ENCODE data around the gene ALG5.

Gene ALG5, protein sequence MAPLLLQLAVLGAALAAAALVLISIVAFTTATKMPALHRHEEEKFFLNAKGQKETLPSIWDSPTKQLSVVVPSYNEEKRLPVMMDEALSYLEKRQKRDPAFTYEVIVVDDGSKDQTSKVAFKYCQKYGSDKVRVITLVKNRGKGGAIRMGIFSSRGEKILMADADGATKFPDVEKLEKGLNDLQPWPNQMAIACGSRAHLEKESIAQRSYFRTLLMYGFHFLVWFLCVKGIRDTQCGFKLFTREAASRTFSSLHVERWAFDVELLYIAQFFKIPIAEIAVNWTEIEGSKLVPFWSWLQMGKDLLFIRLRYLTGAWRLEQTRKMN

DNA sequence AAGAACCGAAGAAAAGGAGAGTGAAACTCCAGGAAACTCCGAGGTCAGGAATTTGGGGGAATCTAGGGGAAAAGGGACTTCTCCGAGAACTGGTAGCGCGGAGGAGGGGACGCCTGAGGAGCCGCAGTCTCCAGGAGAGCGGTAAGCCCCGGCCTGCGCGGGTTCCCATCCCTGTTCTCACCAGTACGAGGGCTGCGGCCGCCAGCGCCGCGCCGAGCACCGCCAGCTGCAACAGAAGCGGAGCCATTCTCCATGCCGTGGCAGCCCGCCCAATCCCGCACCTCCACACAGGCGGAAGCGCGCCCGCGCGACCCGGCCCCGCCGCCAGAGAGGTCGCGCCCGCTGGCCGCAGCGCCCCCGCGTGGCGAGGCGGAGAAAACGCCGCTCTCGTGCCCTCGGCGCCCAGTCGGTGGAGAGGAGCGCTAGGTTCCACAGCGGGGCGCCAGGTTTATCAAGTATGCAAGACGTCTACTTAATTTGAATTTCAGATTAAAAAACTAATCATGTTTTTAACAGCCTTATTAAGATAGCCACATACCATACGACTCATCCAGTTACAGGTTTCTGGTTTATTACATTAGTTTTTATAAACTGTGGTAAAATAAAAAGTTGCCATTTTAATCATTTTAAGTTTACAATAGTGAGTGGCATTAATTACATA lies at the start of gene ALG5:
ALG5 (minus strand) TSS at position 287 of the 661 bp plus-strand sequence; CDS start at position 247, 40 bp downstream.
- DNase-seq, result peak; percentile 97

DNA sequence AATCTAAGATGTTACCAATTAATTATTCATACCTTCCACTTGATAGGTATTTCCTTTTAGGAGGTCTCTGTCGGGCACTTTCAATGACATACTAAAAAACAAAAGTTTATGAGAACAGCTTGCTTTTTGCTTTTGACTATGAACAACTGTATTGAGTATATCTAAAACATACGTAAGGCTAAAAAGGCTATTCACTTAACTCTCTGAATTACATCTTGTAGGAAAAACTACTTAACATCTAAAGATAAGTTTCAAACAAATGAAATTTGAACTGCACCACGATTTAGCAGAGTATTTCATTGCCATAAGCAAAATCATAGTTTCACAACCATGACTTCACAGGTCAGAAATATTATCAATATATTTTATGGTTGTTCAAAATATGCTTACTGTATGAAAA lies 48.7 kb upstream of the ALG5 start:
- DNase-seq, result no peak

DNA sequence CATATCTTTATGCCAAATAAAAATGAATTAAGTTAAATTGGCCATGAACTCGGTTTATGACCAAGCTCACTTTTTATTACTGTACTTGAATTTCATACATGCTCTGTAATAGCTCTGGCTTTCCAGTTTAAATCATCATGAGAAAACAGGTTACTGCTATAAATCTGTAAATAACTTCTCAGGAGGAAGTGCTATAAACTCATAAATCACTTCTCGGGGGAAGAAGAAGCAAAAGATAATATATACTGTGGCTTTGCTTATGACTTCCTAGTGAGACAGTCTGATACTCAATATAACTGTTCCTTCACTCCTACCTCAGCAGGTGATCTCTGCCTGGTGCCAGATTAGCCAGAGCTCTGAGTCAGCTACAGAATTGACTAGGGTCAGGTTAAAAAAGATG lies 47.9 kb upstream of the ALG5 start:
- DNase-seq, result no peak

DNA sequence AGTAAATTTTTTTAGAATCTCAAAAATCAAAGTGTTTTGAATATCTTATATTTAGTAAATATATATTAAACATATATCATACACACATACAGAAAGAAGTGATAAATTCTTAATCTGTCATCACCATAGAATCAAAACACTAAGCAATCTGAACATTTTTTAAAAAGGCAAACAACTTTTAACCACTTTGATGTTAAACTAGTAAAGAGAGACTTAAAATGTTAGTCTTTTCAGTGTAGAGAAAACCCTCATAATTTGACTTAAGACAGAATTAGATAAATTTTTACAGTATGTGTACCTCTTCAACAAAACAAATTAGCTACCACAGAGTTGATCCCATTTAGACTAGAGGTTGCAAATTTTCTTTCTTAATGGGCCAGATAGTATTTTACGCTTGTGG lies 46.9 kb upstream of the ALG5 start:
- DNase-seq, result no peak

DNA sequence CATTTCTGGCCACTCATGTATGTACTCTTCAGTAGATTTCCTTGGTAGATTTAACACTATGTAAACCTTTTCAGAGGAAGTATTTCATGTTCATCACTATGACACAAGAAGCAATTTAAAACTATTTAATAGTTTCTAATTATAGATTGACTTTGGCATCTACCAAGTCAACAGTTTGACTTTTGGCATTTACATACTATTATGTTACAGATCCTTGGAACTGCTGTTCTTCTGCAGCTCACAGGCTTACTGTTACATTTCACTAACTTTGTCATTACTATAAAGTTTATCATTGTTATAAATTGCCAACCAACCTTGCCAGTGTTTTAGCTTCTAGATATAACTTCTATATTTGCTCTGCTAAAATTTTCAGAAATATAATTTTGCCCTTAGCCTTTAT lies 41.6 kb upstream of the ALG5 start:
- DNase-seq, result no peak

DNA sequence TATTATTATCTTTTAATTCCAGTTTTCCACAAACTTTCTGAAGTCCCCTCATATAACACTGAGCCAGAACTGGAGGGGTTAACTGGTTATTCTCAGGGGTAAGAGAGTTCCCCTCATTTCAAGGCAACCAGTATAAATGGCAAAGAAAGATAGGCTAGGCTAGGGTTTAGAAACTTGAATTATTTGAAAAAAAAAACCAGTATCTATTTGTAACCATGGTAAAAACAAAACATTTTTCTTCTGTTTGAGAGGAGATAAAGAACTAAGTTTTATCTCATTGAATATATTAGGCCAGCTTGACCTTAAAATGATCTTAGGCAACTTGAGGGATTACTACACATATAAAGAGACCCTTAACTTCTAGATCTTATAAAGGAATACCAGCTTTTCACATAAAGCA lies 40.8 kb upstream of the ALG5 start:
- DNase-seq, result no peak

DNA sequence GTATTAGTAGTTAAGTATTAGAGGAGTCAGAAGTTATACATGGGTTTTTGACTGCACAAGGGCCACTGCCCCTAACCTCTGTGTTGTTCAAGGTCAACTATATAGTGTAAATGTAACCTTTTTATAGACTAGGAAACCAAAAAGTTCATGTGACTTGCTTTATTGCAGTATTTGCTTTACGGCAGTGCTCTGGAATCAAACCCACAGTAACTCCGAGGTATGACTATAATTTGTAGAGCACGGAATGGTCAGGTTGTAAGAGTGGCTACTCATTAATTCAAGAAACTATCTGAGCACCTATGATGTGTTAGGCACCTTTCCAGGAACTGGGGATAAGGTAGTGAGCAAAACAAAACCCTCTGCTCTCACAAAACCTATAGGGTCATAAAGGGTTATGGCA lies 38.1 kb upstream of the ALG5 start:
- no peak for DNase-seq

DNA sequence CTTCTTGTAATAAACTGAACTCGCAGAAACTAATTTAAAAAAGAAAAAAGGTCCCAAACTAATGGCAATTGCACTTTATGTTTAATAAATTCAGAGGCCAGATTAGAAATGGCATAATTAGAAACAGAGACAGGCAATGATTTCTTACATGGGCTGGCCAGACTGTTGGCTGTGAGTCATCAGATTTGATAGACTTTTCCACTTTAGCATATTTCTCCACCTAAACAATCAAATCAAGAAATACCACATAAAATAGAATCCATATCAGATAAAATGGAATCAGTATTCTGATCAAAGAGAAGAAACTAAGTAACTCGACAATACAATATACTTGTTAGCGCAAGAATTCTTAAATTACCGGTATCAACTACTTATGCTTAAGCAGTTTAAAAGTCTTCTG lies 30.5 kb upstream of the ALG5 start:
- DNase-seq, result no peak

DNA sequence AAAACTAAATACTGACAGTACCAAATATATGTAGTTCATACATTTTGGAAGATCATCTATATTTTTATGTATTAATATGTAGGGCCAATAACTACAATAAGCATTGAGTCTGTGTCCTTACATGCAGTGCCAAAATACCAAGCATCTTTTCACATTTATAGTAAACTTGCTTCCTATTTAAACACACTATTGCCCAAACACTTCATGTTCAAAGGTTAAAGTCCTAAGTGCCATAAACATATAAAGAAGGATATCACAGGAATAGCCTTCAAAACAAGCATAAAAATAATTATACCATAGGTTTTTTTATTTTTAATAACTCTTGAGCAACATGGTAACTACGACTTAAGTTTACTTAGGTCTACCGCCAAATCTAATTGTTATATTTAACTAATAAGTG lies 28.5 kb upstream of the ALG5 start:
- no peak for DNase-seq

DNA sequence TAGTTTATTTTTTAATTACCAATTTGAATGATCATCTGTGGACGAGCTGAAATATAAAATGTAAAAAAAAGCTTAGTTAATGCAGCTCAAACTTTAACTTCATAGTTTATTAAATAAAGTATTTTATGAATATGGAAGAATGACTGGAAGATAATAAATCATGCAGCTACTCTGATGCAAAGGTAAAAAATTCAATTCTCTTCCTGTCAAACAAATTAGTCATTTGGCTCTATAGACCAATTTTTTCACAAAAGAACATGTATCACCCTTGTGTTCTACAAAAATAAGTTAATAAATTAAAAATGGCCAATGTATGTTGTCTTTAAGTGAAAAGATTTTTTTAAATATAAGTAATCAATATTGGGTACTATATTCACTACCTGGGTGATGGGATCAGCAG lies 27.6 kb upstream of the ALG5 start:
- no peak for DNase-seq

DNA sequence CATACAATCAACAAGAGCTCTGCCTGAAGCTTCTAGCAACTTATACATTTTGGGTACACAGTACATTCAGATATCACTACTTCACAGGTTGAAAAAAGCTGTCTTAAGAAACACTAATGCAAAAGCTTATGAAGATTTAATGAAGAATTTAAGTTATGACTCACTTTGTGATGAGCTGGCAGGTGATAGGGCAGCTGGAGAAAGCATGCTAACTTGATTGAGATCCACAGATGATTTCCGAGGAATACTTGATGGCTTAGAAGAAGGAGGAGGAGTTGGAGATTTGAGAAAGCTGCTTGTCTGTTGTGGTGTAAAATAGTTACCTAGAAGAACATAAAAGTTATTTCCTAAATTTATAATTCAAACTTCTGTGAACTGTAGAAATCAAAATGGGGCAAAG lies 24.7 kb upstream of the ALG5 start:
- no peak for DNase-seq

DNA sequence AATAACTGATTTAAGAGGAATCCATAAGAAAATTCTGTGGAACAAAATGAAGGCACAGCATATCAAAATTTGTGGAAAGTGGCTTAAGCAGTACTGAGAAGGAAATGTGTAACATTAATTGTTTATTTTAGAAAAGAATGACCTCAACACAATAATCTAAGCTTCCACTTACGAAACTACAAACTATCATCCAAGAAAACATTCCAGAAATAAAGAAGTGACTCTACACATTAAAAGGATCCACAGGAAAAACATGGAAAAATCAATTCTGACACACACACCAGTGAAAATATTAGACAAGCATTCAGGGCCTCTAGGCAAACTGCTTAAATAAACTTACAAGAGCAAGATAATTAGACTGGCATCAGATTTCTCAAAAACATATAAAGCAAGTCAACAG lies 15.5 kb upstream of the ALG5 start:
- DNase-seq, result no peak

DNA sequence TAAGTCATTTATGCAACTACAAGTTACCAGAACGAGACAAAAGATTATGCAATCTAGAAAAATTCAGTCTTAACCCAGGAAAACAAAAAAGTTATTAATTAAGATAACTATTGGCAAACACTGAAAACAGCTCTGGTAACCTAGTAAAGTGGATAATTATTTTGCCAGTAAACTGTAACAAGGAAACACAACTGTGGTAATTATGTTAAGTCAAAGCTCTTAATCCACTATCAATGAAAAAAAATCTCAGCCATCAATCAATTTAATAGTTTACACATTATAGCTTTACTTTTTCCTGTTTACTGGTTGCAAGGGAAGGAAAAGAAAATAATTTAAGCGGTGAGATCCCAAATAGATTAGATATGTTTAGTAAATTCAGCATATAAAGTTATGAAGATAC lies 12.6 kb upstream of the ALG5 start:
- no peak for DNase-seq

DNA sequence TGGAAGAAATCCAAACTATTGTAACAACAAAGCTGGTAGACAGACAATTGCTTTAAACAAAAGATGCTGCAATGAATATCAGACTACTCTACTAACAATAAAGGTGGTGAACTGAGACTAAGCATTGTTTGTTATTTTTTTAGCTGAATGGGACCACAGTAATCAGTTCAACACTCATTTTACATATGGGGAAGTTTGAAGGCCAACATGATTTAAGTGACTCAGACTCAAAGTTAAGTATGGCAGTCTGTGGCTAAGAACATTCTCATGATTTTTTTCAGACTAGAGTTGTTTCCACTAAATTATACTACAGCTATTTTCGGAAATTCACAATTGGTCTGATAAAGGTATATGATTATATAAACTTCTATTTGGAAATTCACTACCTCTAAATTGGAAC lies 11.9 kb upstream of the ALG5 start:
- DNase-seq, result no peak

DNA sequence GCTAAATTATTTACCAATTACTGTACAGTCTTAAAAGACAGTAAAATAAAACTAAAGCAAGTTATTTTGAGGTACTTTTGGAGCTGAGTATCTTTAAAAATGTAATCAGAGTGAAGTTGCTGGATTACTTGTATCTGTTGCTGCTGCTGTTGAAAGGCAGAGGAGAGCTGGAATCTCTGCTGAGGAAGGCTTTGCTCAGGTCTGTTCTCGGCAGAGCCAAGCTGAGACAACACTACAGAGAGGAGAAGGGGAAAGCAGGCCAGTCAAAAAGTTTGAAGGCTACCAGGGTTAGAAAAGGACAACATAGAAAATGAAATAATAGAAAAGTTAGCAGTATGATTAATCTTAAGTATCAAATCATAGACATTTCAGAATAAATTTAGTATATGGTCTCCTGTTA lies 11.3 kb upstream of the ALG5 start:
- DNase-seq, result no peak

DNA sequence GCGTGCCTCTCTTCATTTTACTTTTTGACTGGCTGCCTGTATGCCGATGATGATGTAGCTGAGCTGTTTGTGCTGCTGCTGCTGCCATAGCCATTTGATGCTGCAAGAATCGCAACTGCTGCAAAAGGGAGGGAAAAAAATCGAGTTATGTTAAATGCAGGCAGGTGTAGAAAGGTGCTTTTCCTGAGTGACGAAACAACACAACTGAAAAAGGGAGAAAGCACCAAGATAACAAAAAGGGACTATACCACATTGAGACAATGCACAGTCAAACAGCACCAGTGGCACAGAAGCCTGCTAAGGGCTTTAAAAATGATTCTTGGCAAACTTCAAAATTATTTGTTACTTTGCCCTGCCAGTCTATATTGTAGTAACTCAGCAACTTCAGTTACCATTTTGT lies 10.6 kb upstream of the ALG5 start:
- DNase-seq, result no peak

DNA sequence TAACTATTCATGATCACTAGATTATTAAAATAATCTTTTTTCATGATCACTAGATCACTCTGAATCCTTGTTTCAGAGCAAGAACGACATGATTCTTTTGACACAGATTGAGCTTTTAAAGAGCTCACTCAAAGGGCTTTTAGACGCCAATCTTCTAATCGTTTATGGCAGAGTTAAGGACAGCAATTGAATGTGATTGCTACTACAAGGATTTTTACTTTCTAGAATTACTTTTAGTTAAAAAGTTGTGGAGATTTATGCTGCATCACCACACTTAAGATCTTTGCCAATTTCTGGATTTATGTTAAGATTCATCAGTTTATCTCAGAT lies 2.7 kb upstream of the ALG5 start:
- DNase-seq, result no peak

DNA sequence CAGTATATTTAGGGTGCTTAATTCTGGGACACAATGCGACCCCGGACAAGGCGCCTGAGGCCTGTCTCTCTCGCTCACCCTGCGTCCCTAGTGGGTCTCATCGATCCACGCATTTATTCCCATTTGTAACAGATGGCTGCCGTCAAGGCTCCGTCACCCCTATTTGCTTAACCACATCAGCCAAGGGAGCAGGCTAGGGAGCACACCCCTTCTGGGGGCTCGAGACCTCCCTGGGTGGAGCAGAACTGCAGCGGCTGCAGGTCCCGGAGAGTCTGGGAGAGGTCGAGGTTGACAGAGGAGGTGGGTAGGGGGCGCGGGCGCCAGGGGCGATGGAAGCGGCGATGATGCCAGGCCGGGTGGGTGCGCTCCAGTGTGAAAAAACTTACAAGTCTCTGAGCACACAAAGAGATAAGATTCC lies 507 bp downstream of the ALG5 start:
- peak; percentile 73 for DNase-seq

DNA sequence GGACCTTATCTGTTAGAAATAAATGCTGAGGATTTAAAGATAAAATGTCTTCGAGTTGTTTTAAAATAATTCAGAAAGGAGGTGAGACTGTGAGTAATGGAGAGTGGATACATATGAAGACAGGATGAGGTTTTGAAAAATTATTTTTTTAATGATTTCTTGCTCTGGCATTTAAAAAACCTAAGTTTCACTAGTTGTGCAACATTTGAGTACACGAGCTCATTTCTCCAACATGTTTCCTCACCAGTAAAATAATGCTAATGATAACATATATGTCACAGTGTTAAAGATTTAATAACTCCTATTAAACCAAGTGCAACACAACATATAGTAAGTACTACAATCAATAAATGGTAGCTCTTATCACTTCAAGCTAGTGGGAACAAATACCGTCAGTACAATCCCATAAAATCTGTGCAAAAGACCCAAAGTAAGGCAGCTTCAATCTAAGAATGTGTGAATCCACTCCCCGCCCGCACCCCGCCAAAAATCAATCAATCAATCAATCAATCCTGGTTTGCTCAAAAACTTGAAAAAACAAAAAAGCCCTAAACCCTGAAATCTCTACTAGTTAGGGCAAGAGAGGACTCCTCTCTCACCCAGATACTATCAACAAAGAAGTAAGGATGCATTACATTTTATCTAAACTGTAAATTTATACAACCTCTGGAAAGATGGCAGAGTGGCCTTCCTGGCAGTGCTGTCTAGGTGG lies 1.3 kb downstream of the ALG5 start:
- DNase-seq, result no peak

DNA sequence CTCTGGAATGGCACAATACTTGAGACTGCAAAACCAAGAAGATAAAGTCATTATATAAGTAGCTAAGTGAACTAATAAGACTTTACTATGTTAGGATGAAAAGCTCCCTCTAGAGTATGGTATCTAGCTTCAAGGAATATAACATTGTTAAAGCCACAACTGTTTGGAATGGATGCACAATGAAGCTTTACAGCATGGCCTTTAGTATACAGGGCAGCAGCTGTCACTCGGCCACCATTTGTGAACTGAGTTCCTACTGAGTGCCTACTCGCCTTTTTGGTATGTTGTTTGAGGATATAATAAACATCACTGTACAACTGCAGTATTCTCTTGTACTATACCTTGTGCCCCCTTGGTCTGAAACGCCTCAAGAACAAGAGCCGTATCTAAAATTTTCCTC lies 6.8 kb downstream of the ALG5 start:
- no peak for DNase-seq

DNA sequence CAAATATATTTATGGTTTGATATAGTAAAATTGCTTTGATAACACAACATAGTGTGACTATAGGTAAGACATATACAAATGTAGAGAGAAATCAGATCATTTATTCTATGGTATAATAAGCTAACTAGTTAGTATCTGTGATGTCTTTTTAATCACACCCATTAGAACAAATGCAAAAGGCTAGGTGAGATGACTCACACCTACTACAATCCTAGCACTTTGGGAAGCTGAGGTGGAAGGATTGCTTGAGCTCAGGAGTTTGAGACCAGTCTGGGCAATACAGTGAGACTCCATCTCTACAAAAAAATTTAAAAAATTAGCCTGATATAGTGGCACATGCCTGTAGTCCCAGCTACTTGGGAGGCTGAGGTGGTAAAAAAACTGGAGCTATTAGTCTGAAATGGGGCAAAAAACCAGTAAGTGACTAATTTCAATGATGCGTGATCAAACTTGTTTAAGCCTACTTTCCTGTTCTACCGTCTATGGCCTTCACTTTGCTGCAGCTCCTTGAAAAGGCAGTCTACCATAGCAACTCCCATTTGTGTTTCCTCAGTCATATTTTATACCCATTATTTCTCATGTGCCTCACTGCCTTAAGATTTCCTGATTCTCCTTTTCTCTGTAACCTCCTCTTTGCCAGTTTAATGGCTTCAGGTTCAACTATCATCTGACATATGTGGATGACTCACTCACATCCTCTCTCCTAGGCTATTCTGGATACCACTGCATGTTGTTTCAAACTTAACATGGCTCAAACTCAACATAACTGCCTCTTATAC lies 12.5 kb downstream of the ALG5 start:
- no peak for DNase-seq

DNA sequence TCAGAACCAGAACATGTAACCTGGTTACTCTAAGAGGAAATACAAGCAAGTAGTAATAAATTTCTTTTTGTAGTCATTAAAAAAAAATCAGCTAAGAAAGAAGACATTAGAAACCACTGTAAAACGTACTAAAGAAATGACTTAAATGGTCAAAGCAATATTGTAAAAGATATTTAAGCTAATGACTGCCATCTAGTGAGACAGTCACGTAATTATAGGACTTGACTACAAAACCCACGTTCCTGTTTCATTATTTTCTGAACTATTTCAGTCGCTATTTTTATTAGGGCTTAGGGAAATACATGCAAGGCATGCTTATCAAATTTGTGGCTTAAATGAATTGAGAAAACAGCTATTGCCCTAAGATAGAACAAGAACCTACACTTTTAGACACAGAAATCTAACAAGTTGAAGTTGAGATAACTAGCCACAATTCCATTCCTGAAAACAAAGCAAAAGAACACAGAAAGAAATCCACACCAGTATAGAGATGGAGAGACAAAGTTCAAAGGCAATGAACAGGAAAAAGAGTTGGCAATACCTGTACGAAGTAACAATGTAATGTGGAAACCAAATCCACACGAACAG lies 17.9 kb downstream of the ALG5 start:
- DNase-seq, result no peak

DNA sequence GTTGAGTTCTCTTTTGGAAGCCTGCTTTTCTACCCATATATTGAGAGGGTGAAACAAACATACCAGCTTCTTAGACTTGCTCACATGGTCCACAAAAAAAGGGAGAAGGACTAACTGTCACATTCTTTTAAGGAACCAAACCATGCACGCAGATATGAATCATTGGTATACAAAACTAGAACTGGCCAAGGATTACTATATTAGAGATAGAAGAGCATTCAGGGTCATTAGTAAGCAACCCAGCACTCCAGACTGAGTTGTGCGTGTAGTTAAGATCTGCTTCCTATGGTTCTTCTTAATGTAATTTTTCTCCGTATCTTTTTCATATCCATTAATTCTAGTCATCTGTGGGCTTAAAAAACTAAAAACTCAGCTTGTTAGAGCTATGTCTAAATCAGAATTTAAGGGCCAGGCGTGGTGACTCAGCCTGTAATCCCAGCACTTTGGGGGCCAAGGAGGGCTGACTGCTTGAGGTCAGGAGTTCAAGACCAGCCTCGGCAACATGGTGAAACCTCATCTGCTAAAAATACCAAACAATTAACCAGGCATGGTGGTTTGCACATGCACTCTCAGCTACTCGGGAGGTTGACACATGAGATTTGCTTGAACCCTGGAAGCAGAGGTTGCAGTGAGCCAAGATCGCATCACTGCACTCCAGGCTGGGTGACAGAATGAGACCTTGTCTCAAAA lies 19.6 kb downstream of the ALG5 start:
- no peak for DNase-seq

All from activated CD8-positive, alpha-beta memory T cell treated with anti-CD3 and anti-CD28 coated beads for 24 hours (primary cell).